Measurements from ENCODE around the gene BLNK. TPM values are rescaled to one million over a fixed set of nuclear protein-coding genes. Genes with fewer than 3 reads are reported as not detected.
"Not testable (repeated sequence)": the region's sequence is repeated elsewhere in the genome, so short reads cannot be mapped to it uniquely, and the experiment has no call there.

BLNK gene
- total RNA-seq, 1 donor from 2014 or later = 0.73 TPM

- DNase-seq (no peak), ATAC-seq (ENCODE audit: poor library complexity) (no peak)
- intact Hi-C loops (cut with DNase I) = no loop called here
These were observed 65.8 kb downstream of the BLNK start for GRCh38 chr10:96205580-96205979.

- no peak for ATAC-seq (ENCODE audit: poor library complexity)
- no peak for DNase-seq
- intact Hi-C loops (cut with DNase I) = no loop called here
These were observed 69.8 kb downstream of the BLNK start for GRCh38 chr10:96201525-96201924.

DNA sequence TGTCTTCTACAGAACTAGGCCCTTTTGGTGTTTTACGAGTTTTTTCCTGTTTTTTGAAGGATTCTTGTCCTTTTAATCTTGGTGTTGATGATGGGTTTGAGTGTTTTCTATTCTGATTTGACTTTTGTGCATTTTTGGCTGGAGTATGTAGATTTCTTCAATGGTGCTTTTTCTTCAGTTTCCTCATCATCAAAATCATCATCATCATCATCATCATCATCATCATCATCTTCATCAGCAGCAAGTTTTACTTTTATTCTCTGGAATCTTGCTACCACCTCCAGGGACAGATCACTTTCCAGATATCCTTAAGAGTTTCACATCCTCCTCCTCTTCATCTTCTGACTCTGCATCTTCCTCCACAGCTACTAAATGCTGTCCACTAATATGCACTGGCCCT lies 81.9 kb downstream of the BLNK start:
- ATAC-seq (ENCODE audit: poor library complexity); DNase-seq; intact Hi-C loops (cut with DNase I): not testable (repeated sequence)

GRCh38 chr10:96188916-96189315 lies 82.5 kb downstream of the BLNK start:
- DNase-seq (no peak), ATAC-seq (ENCODE audit: poor library complexity) (no peak)
- intact Hi-C loops (cut with DNase I) = no loop called here

- no peak for ATAC-seq (ENCODE audit: poor library complexity)
- intact Hi-C loops (cut with DNase I) = no loop called here
- DNase-seq = no peak
These were observed 82.9 kb downstream of the BLNK start for GRCh38 chr10:96188421-96188820.

DNA sequence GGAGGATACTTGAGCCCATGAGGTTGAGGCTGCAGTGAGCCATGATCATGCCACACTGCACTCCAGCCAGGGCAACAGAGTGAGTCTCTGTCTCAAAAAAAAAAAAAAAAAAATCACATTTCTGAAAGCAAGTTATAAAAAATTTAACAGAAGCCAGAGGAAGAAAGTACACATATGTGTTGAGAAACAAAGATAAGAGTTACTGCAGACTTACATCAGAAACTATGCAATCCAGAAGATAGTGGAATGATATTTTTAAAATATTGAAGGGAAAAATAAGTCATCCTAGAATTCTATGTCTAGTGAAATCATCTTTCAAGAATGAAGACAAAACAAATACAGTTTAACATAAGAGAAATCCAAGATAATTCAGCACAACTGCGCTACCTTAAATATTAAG lies 94.4 kb downstream of the BLNK start:
- no peak for DNase-seq
- intact Hi-C loops (cut with DNase I) = no loop called here

GRCh38 chr10:96172666-96173065 lies 98.7 kb downstream of the BLNK start:
- ATAC-seq (ENCODE audit: poor library complexity) = no peak
- DNase-seq = no peak
- intact Hi-C loops (cut with DNase I) = no loop called here

More for the DNA sequence above, 94.4 kb downstream of the BLNK start:
- no peak for ATAC-seq (ENCODE audit: poor library complexity)

DNA sequence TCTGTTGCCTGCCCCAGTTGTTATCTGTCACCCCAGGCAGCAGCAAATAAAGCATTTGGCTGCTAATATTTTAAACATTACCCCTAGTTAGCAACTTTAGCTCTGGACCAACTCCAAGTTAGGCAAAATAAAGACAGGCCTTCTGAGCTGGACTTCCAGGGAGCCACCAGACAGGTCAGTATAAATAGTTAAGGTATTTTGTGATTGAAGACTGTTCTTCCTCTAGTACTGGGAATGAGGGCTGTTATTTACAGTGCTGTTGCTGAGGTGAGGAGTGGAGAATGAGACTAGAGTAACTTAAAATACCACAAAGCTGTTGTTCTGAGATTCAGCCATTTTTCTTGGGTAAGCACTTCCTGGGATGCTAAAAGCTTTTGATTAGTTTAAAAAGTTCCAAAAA lies 101.1 kb downstream of the BLNK start:
- intact Hi-C loops (cut with DNase I) = no loop called here
- ATAC-seq (ENCODE audit: poor library complexity) (no peak), DNase-seq (no peak)

DNA sequence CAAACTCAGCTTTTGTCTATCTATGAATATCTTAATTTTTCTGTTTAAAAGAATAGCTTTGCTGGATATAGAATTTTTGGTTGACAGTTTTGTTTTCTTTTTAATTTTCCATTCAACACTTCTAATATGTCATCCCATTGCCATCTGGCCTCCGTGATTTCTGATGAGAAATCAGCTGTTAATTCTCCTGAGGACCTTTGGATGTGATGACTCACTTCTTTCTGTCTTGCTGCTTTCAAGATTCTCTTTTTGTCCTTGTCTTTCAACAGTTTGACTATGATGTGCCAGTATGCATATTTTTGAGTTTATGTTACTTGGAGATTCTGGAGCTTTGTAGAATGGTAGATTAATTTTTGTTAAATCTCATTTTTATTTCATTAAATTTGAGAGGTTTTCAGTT lies 102.8 kb downstream of the BLNK start:
- no peak for DNase-seq
- intact Hi-C loops (cut with DNase I) = no loop called here
- ATAC-seq (ENCODE audit: poor library complexity) = no peak

- DNase-seq (no peak), ATAC-seq (ENCODE audit: poor library complexity) (no peak)
- intact Hi-C loops (cut with DNase I) = no loop called here
These were observed 105.6 kb downstream of the BLNK start for GRCh38 chr10:96165726-96166125.

DNA sequence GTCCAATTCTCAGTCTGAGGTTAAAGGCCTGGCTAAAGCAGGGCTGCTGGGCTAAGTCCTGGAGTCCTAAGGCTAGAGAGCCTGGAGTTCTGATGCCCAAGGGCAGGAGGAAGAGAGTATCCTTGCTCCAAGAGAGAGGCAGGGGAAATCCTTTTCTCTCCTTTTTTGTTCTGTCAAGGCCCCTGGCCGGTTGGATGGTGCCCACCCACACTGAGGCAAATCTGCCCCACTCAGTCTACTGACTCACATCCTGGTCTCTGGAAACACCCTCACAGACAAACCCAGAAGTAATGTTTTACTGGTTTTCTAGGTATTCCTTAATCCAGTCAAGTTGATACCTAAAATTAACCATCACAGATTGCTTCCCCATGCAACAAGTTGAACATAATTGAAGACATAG lies 118.3 kb downstream of the BLNK start:
- intact Hi-C loops (cut with DNase I) = no loop called here
- DNase-seq = no peak
- no peak for ATAC-seq (ENCODE audit: poor library complexity)

GRCh38 chr10:96152437-96152836 lies 118.9 kb downstream of the BLNK start:
- intact Hi-C loops (cut with DNase I) = no loop called here
- DNase-seq = no peak
- no peak for ATAC-seq (ENCODE audit: poor library complexity)

Other genes starting within 250 kb of the BLNK start
- 2.4 TPM for gene CCNJ, start 228.0 kb downstream of the BLNK start, total RNA-seq
- 10.0 TPM for gene ZNF518A, start 141.3 kb downstream of the BLNK start, total RNA-seq
- not detected for gene DNTT, start 32.9 kb upstream of the BLNK start, total RNA-seq
- gene OPALIN, start 87.4 kb upstream of the BLNK start, total RNA-seq = not detected
- 8.7 TPM for gene TLL2, start 242.4 kb upstream of the BLNK start, total RNA-seq